GM03348 (cell line): Measurements from ENCODE around the gene LELP1.
"Not testable (repeated sequence)": the region's sequence is repeated elsewhere in the genome, so short reads cannot be mapped to it uniquely, and the experiment has no call there.

Source experiments
- DNase-seq: peaks from one replicate; pipeline ENCODE4 v3.0.0; 2012; ENCODE audit warnings: low spot score

Gene LELP1

DNA sequence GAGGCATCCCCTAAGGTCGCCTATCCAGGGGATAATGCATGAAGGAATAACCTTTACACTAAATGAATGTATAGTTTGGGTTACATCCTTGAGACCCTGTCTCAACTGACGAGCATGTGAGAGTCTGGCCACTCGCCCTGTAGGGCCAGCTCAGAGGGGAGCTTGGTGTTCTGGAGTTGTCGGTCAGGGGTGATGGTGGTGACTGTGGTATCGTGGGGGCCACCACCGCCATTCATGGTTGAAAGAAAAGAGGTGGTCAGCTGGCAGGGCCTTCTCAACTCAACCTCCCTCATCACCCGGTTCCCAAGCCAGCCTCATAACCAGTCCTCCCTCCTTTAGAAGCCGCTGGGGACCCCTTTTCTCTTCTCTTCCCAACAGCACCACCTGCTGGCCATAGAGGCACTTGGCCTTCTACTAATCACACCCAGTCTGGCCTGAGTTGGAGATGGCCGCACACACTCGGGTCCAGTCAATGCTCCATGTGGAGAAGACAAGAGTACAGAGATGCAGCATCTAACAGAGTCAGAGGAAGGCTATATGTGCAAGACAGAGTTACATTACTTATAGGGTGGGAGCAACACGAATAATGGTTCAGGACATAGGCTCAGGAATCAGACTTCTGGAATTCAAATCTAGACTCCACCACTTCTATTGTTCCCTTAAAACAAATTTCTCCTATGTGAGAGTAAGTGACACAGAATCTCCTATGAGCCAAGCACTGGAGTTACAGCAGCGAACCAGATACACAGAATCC lies 26.0 kb downstream of the LELP1 start:
- DNase-seq: not testable (repeated sequence)

DNA sequence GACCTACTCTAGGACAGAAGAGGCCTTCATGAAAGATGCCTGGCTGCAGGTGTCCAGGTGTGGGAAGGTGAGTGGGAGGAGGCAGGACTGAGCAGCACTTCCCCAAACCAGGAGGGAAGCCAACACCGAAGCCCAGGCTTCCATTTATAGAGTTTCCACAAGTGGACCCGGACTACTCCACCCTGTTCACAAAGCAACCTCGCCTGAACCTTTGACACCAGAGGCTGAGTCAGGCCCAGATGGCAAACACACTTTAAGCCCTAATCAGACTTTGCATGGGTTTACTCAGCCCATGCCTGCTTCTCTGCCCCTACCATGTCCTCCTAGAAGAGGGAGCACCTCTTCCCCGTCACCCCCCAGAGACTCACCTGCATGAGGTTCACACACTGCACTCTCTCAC lies 28.1 kb downstream of the LELP1 start:
- no peak for DNase-seq

DNA sequence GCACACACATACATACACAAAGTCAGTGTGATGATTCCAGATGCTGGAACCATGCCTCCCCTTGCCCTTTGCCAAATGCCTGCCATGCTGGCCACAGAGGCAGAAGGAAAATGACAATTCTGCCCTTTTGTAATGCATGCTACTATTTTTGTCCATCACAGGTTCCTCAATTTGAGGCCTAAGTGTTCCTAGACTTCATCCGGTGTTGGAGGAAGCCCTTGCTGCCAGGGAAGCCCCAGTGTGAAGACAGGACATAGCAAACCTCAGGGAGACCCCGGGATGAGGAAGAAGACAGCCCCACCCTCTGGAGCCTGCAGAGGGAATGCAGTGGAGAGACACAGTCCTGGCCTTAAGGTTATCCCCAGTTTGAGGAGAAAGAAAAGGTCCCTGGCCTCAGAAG lies 28.6 kb downstream of the LELP1 start:
- DNase-seq: no peak

DNA sequence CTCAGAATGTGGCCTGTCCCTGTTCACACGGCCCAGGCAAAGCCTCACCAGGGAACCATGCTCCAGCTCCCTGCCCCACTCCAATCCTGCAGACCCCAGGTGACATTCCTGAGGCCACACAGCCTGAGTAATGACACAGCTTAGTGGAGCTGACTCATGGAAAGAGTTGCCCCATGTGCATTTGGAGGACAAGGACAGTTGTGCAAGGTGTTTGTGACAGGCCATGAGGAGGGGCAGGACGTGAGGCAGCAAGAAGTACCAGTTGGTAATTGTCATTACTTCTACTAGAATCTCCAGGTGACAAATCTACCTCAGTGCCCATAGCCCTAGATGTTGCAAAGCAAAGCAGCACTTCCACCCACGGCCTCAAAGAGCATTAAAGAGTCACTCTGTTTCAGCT lies 29.3 kb downstream of the LELP1 start:
- no peak for DNase-seq

DNA sequence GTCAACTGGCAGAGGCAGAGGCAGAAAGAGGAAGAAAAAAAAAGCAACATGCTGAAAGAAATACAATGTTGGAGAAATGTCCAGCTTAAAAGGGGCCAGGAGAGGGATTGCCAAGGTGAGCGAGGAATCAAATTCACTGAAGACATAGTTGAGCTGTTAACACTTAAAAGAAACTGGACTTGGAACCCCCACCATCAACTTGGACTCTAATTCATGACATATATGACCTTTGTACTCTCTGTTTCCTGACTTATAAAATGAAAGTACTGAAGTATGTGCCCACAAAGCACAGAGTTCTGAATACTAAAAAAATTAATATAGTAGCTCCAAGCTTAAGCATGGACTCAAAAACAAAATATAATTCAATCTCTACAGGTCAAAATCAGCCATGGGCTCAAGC lies 30.2 kb downstream of the LELP1 start:
- DNase-seq: no peak

DNA sequence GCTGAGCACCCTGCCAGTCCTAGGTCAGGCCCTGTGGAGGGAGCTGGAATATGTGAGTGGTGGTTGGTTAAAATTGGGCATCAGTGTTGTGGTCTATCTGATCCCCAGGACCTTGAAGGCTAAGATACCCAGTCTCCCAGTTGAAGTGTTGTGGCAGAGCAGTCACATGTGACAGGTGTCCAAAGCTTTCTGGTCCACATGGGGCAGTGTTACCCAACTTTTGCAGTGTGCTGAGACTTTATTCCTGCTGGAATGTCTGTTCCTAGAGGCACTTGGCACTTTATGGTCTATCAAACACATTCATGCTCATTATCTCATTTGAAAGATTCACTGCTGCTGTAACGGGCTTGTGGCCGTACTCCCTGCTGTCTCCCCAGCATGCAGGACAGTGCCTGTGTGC lies 35.3 kb downstream of the LELP1 start:
- DNase-seq: no peak

DNA sequence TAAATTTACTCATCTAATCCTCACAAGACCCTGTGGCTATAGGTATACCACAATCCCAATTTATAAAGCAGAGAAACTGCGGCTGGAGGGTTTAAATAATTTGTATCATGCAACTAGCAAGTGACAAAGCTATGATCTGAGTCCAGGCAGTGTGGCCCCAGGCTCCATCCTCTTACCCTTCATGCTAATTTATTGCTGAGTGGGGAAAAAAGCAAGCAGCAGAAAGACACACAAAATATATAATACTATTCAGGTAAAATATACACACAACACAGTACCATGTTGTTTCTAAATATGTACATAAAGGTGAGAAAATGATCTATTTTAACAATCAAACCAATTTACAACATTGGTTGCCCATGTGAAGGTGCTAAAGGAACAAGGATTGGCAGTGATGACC lies 38.9 kb downstream of the LELP1 start:
- DNase-seq: no peak

DNA sequence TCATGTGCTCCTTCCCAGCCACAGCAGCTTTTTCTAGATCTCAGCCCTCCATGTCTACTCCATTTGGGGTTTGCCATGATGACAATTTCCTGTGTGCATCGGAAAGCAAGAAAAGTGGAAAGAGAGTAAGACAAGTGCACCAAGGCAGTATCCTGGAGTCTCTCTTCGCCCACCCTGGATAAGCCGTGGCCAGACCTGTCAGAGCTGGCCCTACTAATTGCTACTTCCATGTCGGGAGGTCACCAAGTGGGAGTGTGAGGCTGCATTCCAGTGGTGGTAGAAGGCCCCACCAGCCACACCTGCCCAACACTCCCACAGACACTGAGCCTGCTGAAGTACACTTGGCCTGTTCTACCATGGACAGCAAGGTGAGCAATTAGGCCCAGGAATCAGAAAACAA lies 42.2 kb downstream of the LELP1 start:
- DNase-seq: no peak

DNA sequence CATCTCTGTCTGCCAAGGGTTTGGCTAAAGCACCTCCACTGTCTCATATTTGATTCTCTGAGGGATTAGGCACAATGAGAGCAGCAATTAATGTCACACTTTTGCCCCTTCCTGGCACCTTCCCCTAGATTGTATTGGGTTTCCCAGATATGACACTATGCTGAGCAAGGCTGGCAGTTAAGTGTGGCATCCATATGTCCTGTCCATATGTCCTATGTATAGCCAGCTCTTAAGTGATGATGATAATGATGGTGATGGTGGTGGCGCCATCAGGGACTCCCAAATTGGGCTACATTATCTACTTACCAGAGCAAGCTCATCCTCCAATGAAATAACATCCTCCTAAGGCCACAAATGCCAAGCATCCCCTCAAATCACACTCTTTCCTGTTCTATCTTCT lies 42.8 kb downstream of the LELP1 start:
- no peak for DNase-seq

DNA sequence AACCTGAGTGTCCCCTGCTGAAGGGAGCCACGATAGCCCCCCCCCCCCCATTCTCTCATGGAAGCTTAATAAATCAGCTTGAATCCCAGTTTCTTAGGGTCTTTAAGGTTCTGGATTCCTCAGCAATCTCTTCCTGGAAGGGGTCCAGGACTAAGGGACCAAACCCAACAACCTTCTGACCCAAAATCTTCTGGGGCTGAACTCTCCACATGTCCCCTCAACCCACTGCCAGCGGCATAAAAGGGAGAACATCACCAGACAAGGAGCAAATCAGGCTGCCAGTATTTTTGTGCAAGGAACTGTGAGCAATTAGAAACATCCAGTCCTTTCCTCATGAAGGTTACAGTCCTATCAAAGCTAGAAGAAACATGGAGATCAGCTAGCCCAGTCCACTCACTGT lies 43.6 kb downstream of the LELP1 start:
- DNase-seq: no peak

DNA sequence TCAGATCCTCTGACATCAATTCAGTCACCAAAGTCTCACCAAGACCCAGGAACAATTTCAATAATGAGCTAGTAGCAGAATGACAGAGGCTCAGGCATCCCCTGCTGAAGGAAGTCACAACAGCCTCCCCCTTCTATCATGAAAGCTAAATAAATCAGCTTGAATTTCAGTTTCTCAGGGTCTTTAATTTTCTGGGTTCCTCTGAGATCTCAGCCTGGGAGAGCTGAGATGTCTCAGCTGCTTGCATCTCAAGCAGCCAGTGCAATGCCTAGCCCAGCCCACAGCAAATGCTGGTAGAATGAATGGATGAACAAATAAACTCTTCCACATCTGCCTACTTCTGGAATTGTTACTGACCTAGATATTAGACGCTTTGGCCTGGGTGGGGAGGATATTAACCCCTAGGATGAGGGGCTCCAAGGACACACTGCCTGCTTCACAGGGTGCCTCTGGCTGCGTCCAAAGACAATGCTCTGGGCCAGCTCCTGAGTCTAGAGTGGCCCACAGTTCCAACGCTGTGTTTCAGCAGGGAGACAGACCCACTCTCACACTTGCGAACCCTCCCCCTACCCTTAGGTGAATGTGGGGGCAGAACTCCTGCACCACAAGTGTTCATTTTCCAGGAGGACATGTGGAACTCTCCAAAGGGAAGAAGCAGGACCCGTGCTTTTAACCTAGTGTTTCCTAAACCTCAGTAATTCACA lies 45.1 kb downstream of the LELP1 start:
- no peak for DNase-seq

DNA sequence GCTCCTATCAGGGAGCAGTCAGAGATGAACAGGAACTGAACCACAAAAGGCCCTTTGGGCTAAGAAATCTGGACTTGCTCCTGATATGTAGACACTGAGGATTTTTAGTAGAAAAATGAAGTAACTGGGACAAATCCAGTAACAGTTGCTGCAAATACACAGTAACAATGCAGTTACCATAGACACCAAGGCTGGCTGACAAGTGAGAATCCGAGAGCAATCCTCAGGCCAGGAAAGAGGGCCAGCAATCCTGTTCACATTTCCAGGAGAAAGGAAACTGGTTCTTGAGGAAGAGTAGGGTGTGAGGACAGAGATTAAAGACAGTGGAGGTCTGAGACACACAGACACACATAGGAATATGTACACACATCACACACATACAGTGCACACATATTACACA lies 46.9 kb downstream of the LELP1 start:
- DNase-seq: no peak

DNA sequence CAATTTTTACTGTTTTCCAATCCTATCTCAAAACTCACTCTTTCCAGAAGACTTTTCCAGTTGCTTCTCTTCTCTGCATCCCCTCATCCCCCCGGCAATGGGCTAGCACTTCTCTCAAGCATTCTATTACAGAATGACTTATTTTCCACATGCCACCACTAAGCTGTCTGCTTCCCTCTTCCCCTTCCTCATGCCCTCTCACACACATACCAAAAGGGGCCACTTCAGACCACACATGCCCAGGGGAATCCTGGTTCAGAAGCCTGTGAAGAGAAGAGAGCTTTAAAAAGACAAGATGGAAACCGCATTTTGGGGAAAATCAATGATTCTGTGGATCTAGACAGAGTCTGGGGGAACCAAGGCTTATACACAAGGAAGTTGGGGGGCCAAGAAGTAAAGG lies 47.9 kb downstream of the LELP1 start:
- DNase-seq: no peak

DNA sequence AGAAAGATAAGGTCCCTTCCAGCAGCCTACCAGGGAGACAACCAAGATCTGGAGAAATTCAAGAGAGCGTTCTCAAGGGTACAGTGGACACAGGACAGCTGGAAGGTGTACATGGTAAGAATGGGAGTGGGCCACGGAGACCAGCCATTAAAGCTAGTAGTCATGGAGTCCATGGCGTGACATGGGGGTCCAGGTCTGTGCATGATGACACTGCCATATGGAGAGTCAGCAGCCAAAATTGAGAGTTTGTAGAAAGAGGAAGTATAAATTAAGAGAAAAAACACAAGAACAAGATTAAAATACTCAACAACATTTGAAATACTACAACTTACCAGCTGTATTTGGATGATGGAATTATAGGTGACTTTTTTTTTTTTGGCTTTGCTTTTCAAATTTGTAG lies 48.3 kb downstream of the LELP1 start:
- no peak for DNase-seq

DNA sequence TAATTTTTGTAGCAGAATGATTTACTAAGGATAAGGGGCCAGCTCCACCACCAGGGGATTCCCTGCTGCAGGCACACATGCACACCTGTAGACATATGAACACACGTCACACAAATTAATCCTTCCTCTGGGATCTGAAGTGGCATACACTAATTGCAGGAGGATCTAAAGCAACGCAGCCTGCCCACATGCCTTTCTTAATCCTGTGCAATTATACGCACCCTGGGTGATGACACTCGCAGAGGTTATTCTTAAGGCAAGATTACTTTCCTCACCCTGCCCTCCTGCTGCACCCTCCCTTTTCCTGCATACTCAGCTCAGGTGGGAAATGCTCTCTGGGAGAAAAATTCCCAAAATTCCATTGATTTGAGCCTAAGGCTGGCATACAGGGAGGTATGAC lies 48.8 kb downstream of the LELP1 start:
- DNase-seq: no peak

DNA sequence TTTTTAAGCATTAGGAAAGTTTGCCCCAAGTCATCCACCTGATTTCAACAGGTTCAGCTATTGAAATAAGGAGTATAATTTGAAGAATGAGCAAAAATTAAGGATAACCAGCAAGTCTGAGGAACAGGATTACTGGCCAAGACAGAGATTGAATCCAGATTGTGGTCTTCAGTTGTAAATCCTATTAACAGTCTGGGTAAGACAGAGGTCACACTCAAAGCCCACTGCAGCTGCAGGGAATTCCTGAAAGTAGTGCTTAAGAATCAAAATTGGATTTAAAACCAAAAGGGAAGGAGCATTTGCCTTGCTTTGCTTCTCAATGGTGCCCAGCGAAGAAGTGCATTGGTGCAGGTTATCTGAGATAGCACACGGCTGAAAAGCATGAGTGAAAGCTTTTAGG lies 49.8 kb downstream of the LELP1 start:
- no peak for DNase-seq

DNA sequence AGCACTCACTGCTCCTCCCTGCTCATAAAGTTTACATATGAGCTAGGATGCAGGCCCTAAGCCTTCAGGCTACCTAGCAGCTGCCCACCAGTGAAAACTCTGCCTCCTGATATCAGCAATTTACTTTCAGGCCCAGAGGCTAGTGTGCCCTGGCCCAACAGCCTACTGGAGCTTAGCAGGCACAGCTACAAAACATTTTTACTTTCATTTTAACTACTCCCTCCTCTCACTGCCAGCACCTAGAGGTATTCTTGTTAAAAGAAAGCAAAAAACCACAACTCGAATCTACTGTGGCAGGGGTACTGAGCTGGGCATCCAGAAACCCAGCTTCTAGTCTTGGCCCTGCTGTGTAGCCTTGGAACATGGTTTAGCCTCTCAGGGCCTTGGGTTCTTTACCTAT lies 50.5 kb downstream of the LELP1 start:
- no peak for DNase-seq
